Upper lobe of right lung (tissue), 1 donor: ENCODE results near the gene MOB3A. TPM values are rescaled to one million over a fixed set of nuclear protein-coding genes. Genes with fewer than 3 reads are reported as not detected.
A peak's percentile ranks its signal among the peaks of the same experiment; 100 is the strongest.
"Not testable (repeated sequence)": the region's sequence is repeated elsewhere in the genome, so short reads cannot be mapped to it uniquely, and the experiment has no call there.

Experiments
- ATAC-seq: fragments of 200-7000 bp; cut with Tn5 transposase; one replicate; pipeline ENCODE4 v1.9.1; 2020; ENCODE audit warnings: mild to moderate bottlenecking, moderate library complexity
- DNase-seq: peaks from one replicate; pipeline ENCODE4 v3.0.0-alpha.2; 2020
- H3K27ac ChIP-seq: fragments of 200-600 bp; one replicate; pipeline ENCODE4 v1.8.0; 2022
- H3K27me3 ChIP-seq: fragments of 200-600 bp; one replicate; pipeline ENCODE4 v1.8.0; 2022; ENCODE audit warnings: mild to moderate bottlenecking
- H3K36me3 ChIP-seq: fragments of 200-600 bp; one replicate; pipeline ENCODE4 v1.8.0; 2022
- H3K4me1 ChIP-seq: fragments of 200-600 bp; one replicate; pipeline ENCODE4 v1.8.0; 2022
- H3K4me3 ChIP-seq: fragments of 200-600 bp; one replicate; pipeline ENCODE4 v1.8.0; 2022; ENCODE audit warnings: mild to moderate bottlenecking
- H3K9me3 ChIP-seq: fragments of 200-600 bp; one replicate; pipeline ENCODE4 v1.8.0; 2022
- intact Hi-C: fragments of 100-400 bp; cut with DNase I; formaldehyde crosslinking; loops from one replicate; pipeline ENCODE4 v1.11.0; 2022
- total RNA-seq: library from RNA; stranded (reverse); fragmentation: NEBNext Ultra II Directional; extraction: Animal tissue kit (Norgen Biotek cat#: 25700); gene quantifications from one replicate; pipeline ENCODE4 v1.2.1, GENCODE V29; 2021
- TF ChIP-seq, protein P1 (sequence below): fragments of 200-600 bp; IDR thresholded peaks from one replicate; pipeline ENCODE4 v1.8.0; 2022; ENCODE audit warnings: antibody characterized with exemption
- donor health status: DM: no; HTN: yes; CAD: no; lungs with severe emphysema.

MOB3A gene
- total RNA-seq, 1 donor from 2014 or later = 58.8 TPM

DNA sequence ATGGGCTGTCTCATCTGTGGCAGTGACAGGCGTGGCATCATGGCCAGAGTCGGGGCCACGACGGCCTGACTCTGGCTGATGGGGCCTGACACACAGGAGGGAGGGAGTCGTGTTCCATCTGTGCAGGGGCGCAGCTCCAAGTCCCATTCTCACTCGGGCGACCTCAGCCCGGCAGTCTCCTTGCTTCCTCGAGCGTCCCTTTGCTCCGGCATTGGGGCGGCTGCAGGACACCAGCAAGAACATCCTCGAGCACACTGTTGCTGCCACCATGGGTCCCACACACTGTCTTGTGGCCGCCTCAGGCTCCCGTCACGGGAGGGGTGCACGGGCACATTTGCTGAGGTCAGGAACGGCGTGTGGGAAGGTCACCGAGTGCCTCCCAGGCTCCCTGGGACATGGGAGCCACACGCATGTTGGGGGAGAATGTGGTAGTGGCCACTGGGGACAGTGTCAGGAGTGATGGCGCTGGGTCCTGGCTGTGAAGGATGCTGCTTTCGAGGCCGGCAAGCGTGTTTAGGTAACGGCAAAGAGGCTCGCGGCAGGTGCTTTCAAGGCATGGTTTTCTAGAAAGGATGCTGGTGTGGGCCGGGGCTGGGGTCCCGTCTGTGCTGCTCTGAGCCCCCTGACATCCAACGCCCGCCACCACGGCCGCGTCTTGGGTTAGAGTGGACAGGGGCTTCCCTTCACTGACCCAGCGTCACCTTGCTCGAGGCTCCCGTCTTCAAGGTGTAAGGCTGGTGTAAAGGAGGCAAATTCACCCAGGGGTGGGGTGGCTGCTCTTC, 4.0 kb upstream of the MOB3A start:
- DNase-seq (no peak), ATAC-seq (no peak)
- Histone ChIP-seq H3K9me3 (no peaks in the 10 kb centered on the region), H3K27me3 (no peaks in the 10 kb centered on the region), H3K27ac (no peak overlapping the region), H3K4me3 (no peak overlapping the region), H3K36me3 (peaks cover 43% of the 10 kb centered on the region), H3K4me1 (peaks cover 10% of the 10 kb centered on the region)
- intact Hi-C loops = no loop called here
- TF ChIP-seq, protein P1, sequence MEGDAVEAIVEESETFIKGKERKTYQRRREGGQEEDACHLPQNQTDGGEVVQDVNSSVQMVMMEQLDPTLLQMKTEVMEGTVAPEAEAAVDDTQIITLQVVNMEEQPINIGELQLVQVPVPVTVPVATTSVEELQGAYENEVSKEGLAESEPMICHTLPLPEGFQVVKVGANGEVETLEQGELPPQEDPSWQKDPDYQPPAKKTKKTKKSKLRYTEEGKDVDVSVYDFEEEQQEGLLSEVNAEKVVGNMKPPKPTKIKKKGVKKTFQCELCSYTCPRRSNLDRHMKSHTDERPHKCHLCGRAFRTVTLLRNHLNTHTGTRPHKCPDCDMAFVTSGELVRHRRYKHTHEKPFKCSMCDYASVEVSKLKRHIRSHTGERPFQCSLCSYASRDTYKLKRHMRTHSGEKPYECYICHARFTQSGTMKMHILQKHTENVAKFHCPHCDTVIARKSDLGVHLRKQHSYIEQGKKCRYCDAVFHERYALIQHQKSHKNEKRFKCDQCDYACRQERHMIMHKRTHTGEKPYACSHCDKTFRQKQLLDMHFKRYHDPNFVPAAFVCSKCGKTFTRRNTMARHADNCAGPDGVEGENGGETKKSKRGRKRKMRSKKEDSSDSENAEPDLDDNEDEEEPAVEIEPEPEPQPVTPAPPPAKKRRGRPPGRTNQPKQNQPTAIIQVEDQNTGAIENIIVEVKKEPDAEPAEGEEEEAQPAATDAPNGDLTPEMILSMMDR = no peak

DNA sequence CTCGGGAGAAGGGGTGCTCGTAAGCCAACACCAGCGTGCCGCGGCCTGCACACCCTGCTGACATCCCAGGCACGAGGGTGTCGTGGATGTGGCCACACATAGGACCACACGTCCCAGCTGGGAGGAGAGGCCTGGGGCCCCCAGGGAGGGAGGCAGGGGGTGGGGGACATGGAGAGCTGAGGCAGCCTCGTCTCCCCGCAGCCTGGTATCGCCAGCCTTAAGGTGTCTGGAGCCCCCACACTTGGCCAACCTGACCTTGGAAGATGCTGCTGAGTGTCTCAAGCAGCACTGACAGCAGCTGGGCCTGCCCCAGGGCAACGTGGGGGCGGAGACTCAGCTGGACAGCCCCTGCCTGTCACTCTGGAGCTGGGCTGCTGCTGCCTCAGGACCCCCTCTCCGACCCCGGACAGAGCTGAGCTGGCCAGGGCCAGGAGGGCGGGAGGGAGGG, 3.0 kb upstream of the MOB3A start:
- H3K4me1 ChIP-seq = peaks cover 20% of the 10 kb centered on the region
- H3K36me3 ChIP-seq = peaks cover 38% of the 10 kb centered on the region
- intact Hi-C loops = no loop called here
- H3K9me3 ChIP-seq = no peaks in the 10 kb centered on the region
- DNase-seq (no peak), ATAC-seq (no peak)
- H3K4me3 ChIP-seq = no peak overlapping the region
- H3K27ac ChIP-seq = no peak overlapping the region
- TF ChIP-seq, protein P1 = no peak
- H3K27me3 ChIP-seq = no peaks in the 10 kb centered on the region

DNA sequence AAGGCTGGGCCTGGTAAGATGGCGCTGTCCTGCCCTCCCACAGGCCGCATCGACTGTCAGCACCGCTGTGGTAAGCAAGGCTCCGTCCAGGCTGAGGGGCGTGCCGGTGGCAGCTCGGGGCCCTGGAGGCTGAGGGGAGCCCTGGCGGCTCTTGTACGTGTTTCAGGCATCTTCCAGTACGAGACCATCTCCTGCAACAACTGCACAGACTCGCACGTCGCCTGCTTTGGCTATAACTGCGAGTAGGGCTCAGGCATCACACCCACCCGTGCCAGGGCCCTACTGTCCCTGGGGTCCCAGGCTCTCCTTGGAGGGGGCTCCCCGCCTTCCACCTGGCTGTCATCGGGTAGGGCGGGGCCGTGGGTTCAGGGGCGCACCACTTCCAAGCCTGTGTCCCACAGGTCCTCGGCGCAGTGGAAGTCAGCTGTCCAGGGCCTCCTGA, 1.8 kb upstream of the MOB3A start:
- Histone ChIP-seq H3K4me3 (no peak overlapping the region), H3K4me1 (peaks cover 32% of the 10 kb centered on the region), H3K27me3 (no peaks in the 10 kb centered on the region), H3K27ac (no peak overlapping the region), H3K9me3 (no peaks in the 10 kb centered on the region), H3K36me3 (peaks cover 42% of the 10 kb centered on the region)
- intact Hi-C loops = no loop called here
- TF ChIP-seq, protein P1 = no peak
- ATAC-seq (no peak), DNase-seq (no peak)

DNA sequence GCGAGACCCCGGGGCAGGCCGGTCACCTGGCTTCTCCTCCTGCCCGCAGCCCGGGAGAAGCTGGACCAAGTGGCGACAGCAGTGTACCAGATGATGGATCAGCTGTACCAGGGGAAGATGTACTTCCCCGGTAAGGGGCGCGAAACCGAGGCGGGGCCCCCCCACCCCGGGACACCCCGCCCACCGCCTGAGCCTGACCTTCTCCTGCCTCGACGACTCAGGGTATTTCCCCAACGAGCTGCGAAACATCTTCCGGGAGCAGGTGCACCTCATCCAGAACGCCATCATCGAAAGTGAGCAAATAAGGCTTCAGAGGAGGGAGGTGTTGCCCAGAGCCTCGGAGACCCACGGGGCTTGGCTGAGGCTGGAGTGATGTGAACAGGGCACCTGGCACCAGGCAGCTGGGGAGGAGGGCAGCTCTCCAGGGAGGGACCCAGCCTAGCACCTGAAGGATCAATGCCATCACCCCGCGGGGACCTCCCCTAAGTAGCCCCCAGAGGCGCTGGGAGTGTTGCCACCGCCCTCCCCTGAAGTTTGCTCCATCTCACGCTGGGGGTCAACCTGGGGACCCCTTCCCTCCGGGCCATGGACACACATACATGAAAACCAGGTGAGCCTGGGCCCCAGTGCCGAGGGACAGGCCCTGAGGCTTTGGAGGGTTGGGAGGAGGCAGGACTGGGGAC, 1.2 kb upstream of the MOB3A start:
- DNase-seq = no peak
- Histone ChIP-seq H3K27me3 (no peaks in the 10 kb centered on the region), H3K27ac (peak overlapping the region; percentile 39), H3K4me1 (peaks cover 37% of the 10 kb centered on the region), H3K9me3 (no peaks in the 10 kb centered on the region), H3K36me3 (peaks cover 36% of the 10 kb centered on the region), H3K4me3 (peak overlapping the region; percentile 41)
- intact Hi-C loops = no loop called here
- TF ChIP-seq, protein P1 = no peak
- no peak for ATAC-seq

DNA sequence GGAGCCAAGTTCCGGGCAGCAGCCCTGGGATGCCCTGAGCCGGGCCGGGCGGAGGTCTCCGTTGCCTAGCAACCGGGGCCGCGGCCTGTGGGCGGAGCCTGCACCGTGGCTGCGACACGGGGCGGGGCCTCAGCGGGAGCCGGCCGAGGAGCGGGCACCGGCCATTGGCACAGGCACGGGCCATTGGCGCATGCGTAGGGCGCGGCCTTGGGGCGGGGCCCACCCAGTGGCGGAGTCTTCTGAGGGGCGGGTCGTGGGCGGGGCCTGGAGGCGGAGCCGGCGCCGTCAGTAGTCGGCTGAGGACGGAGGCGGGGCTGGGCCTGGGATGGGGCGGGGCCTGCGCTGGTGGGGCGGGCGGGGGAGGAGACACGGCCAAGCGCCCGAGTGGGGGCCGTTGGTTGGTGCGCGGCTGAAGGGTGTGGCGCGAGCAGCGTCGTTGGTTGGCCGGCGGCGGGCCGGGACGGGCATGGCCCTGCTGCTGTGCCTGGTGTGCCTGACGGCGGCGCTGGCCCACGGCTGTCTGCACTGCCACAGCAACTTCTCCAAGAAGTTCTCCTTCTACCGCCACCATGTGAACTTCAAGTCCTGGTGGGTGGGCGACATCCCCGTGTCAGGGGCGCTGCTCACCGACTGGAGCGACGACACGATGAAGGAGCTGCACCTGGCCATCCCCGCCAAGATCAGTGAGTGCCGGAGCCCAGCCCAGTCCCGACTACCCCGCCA, 515 bp upstream of the MOB3A start, which contains the start of gene IZUMO4:
Gene IZUMO4, plus strand, starts transcription at position 436 of the 723 bp plus-strand sequence. Its CDS starts 31 bp downstream, at position 467.
- peak; percentile 90 for ATAC-seq
- Histone ChIP-seq H3K9me3 (no peaks in the 10 kb centered on the region), H3K4me1 (peaks cover 44% of the 10 kb centered on the region), H3K27ac (peak within 1 kb of the TSS; percentile 96), H3K36me3 (peaks cover 29% of the 10 kb centered on the region), H3K27me3 (no peaks in the 10 kb centered on the region), H3K4me3 (peak within 1 kb of the TSS; percentile 83)
- DNase-seq = peak; percentile 100
- TF ChIP-seq, protein P1 = peak; percentile 56
- intact Hi-C loops = no loop called here

DNA sequence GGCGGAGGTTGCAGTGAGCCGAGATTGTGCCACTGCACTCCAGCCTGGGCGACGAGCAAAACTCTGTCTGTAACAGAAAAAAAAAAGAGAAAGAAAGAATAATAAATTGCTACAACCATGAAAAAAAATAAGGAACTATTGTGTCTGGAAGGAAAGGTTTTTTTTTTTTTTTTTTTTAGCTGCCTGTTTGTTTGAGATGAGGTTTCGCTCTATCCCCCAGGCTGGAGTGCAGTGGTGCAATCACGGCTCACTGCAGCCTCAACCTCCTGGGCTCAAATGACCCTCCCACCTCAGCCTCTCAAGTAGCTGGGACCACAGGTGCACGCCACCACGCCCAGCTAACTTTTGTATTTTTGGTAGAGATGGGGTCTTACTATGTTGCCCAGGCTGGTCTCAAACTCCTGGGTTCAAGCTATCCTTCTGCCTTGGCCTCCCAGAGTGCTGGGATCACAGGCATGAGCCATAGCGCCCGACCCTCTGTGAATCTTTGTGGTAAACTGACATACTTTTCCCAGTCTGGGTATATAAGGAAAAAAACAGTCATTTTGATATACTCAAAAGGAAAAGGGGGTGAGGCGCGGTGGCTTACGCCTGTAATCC, 4.1 kb downstream of the MOB3A start:
- intact Hi-C loops = not testable (repeated sequence)

More for the DNA sequence above, 4.1 kb downstream of the MOB3A start:
- not testable (repeated sequence) for DNase-seq, H3K27me3 ChIP-seq, H3K36me3 ChIP-seq, H3K9me3 ChIP-seq, H3K4me3 ChIP-seq, ATAC-seq
- peaks cover 78% of the 10 kb centered on the region for H3K4me1 ChIP-seq
- peak overlapping the region; percentile 60 for H3K27ac ChIP-seq
